Fibroblast of villous mesenchyme (primary cell): ENCODE data around the gene CCDC57. TPM values are rescaled to one million over a fixed set of nuclear protein-coding genes. Genes with fewer than 3 reads are reported as not detected.

Experiments used
- DNase-seq: peaks from one replicate; pipeline ENCODE4 v3.0.0-alpha.2; 2010; ENCODE audit warnings: low read depth
- H3K4me3 ChIP-seq: 2 replicates; pipeline ENCODE4 v1.5.1; 2011; ENCODE audit warnings: low read depth, mild to moderate bottlenecking, low read length
- total RNA-seq: library from RNA; depleted of rRNA; stranded (reverse); fragments of >200 nt; gene quantifications from 2 replicates; pipeline ENCODE4 v1.2.3, GENCODE V29; 2012
- TF ChIP-seq, protein P1 (sequence below): IDR thresholded peaks from 2 replicates; pipeline ENCODE4 v1.5.1; 2012; ENCODE audit warnings: low read depth, mild to moderate bottlenecking, low read length; ENCODE audit not compliant: insufficient read depth

Gene CCDC57
- total RNA-seq, 1 donor, result 19.9 TPM

- H3K4me3 ChIP-seq, result no peak overlapping the region
- TF ChIP-seq, protein P1, sequence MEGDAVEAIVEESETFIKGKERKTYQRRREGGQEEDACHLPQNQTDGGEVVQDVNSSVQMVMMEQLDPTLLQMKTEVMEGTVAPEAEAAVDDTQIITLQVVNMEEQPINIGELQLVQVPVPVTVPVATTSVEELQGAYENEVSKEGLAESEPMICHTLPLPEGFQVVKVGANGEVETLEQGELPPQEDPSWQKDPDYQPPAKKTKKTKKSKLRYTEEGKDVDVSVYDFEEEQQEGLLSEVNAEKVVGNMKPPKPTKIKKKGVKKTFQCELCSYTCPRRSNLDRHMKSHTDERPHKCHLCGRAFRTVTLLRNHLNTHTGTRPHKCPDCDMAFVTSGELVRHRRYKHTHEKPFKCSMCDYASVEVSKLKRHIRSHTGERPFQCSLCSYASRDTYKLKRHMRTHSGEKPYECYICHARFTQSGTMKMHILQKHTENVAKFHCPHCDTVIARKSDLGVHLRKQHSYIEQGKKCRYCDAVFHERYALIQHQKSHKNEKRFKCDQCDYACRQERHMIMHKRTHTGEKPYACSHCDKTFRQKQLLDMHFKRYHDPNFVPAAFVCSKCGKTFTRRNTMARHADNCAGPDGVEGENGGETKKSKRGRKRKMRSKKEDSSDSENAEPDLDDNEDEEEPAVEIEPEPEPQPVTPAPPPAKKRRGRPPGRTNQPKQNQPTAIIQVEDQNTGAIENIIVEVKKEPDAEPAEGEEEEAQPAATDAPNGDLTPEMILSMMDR, result no peak
- no peak for DNase-seq
Measured at GRCh38 chr17:82053556-82054263, 158.9 kb downstream of the CCDC57 start.

DNA sequence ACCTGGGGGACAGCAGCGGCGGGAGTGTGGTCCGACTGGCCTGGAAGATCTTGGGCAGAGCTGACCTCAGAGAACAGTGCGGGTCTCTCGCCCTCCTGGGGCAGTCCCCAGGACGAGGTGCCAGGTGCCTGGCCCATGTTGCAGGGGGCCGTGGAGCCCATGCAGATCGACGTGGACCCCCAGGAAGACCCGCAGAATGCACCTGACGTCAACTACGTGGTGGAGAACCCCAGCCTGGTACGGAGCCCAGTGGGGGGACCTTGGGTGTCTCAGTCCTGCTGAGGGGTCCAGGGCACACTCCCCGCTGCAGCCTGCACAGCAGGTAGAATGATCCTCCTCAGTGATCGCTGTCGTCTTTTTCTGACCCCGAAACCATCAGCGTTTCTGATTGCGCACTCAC, 159.5 kb downstream of the CCDC57 start:
- TF ChIP-seq, protein P1, result no peak
- H3K4me3 ChIP-seq, result peak overlapping the region; percentile 68
- DNase-seq, result no peak

DNA sequence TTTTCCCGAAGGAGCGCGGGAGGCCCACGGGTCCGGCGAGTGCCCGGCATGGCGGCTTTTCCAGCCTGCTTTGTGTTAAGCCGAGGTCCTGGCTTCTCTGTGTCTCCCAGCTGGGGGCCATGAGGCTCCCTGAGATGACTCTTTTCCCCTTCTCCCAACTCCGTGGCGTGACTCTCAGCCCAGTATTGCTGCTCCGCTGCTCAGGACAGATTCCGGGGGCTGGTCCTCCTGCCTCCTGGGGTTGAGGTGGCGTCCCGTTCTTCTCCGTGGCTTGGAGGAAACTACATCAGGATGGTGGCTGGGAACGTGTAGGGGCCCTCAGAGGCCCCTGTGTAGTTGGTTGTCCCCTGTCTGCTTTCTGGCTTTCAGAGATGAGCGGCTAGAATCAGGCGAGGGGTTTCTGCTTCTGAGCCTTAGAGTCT, 160.0 kb downstream of the CCDC57 start:
- TF ChIP-seq, protein P1, result no peak
- DNase-seq, result no peak
- H3K4me3 ChIP-seq, result peak overlapping the region; percentile 68

DNA sequence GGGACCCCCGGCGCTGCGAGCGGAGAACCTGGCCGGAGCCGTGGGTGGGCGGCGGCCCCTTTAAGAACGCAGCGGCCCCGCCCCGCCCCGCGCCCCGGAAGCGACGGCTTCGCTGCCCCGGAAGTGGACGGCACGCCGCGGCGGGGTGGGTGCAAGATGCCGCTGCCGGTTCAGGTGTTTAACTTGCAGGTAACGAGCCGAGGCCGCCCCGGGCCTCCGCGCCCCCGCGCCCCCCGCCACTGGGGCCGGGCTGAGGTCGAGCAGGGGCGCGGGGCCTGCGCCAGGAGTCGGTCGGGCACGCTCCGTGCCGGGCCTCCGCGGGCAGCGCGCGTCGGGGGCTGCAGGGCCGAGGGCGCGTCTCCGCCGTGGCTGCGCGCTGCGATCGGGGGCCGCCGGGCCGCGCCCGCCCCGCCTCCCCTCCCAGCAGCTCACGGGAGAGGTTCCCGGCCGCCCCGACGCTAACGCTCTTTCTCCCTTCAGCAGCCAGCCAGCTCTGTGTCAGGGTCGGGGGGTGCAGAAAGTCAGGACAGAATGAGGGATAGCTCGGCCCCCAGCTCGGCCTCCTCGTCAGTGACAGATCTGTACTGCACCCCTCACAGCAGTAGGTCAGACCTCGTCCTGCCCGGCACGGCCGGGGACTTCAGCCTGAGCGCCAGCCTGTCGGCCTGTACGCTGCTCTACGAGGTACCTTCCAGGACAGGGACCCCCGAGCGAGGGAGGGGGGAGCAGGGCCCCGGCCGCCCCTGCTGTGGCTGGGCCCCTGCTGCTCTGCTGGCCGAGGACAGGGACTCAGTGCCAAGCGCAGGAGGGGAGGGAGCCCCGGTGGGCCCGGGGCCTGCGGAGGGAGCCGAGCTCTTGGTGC, 160.6 kb downstream of the CCDC57 start, which contains the start of the genes GPS1 and RFNG:
GPS1 (plus strand) TSS at position 123 of the 862 bp plus-strand sequence; CDS start at position 157, 34 bp downstream.
RFNG (minus strand) TSS at position 36 of the 862 bp plus-strand sequence. CDS start 45 bp downstream, outside the sequence.
- TF ChIP-seq, protein P1, result no peak
- peak within 1 kb of the TSS; percentile 68 for H3K4me3 ChIP-seq
- peak; percentile 55 for DNase-seq

Other genes starting within 250 kb of the CCDC57 start
- 28.5 and 38.7 TPM in 2 replicates for gene ASPSCR1, start 235.2 kb downstream of the CCDC57 start, total RNA-seq
- 30.7 and 33.2 TPM in 2 replicates for gene CENPX, start 190.0 kb downstream of the CCDC57 start, total RNA-seq
- gene LRRC45, start 189.5 kb downstream of the CCDC57 start, total RNA-seq, result 12.9 and 13.4 TPM in 2 replicates
- 6.4 and 9.1 TPM in 2 replicates for gene RAC3, start 181.2 kb downstream of the CCDC57 start, total RNA-seq
- gene DCXR, start 175.1 kb downstream of the CCDC57 start, total RNA-seq, result 40.6 and 51.9 TPM in 2 replicates
- gene RFNG, start 161.0 kb downstream of the CCDC57 start, total RNA-seq, result 39.6 and 47.5 TPM in 2 replicates
- gene GPS1, start 160.9 kb downstream of the CCDC57 start, total RNA-seq, result 104 and 109 TPM in 2 replicates
- gene DUS1L, start 147.0 kb downstream of the CCDC57 start, total RNA-seq, result 56.1 and 64.4 TPM in 2 replicates
- 274 and 280 TPM in 2 replicates for gene FASN, start 114.6 kb downstream of the CCDC57 start, total RNA-seq
- gene SLC16A3, start 16.2 kb upstream of the CCDC57 start, total RNA-seq, result 131 and 174 TPM in 2 replicates
- 49.3 and 57.0 TPM in 2 replicates for gene CSNK1D, start 60.9 kb upstream of the CCDC57 start, total RNA-seq
- not detected in 2 replicates for gene CD7, start 104.8 kb upstream of the CCDC57 start, total RNA-seq
- gene SECTM1, start 120.9 kb upstream of the CCDC57 start, total RNA-seq, result 11.9 and 24.2 TPM in 2 replicates
- under 0.01 TPM in 1 of 2 replicates, not detected in the other for gene TEX19, start 146.4 kb upstream of the CCDC57 start, total RNA-seq
- gene UTS2R, start 158.9 kb upstream of the CCDC57 start, total RNA-seq, result not detected in 2 replicates
- 11.0 and 12.5 TPM in 2 replicates for gene HEXD, start 205.5 kb upstream of the CCDC57 start, total RNA-seq
- gene OGFOD3, start 205.7 kb upstream of the CCDC57 start, total RNA-seq, result 20.7 and 28.0 TPM in 2 replicates
- gene CYBC1, start 237.9 kb upstream of the CCDC57 start, total RNA-seq, result 46.2 and 59.6 TPM in 2 replicates
- gene NARF, start 245.9 kb upstream of the CCDC57 start, total RNA-seq, result 21.6 and 30.3 TPM in 2 replicates